ACC112 (cell line): ENCODE measurements around the gene FANK1.
A peak's percentile ranks its signal among the peaks of the same experiment; 100 is the strongest.

Source experiments
- H2AFZ ChIP-seq: fragments of 200-600 bp; sonication (generic); one replicate; pipeline ENCODE4 v1.6.0; 2017; ENCODE audit warnings: antibody characterized with exemption, low read length; ENCODE audit not compliant: unreplicated experiment
- H3K27ac ChIP-seq: fragments of 200-600 bp; sonication (generic); 2 replicates; pipeline ENCODE4 v1.5.1; 2014; ENCODE audit warnings: low read depth, mild to moderate bottlenecking, antibody characterized with exemption, low read length, moderate library complexity
- H3K27me3 ChIP-seq: fragments of 200-600 bp; sonication (generic); 2 replicates; pipeline ENCODE4 v1.6.1; 2014; ENCODE audit warnings: mild to moderate bottlenecking, antibody characterized with exemption, low read length, moderate library complexity, mixed read lengths; ENCODE audit not compliant: insufficient read depth
- H3K36me3 ChIP-seq: fragments of 200-600 bp; sonication (generic); 2 replicates; pipeline ENCODE4 v1.6.1; 2016; ENCODE audit warnings: mild to moderate bottlenecking, antibody characterized with exemption, low read length, moderate library complexity, mixed read lengths; ENCODE audit not compliant: insufficient read depth
- H3K4me1 ChIP-seq: fragments of 200-600 bp; sonication (generic); one replicate; pipeline ENCODE4 v1.6.1; 2016; ENCODE audit warnings: low read length, mixed read lengths; ENCODE audit not compliant: insufficient read depth, unreplicated experiment, control insufficient read depth
- H3K4me3 ChIP-seq: fragments of 200-600 bp; sonication (generic); 2 replicates; pipeline ENCODE4 v1.5.1; 2014; ENCODE audit warnings: mild to moderate bottlenecking, low read depth, low read length
- H3K79me2 ChIP-seq: fragments of 200-600 bp; sonication (generic); one replicate; pipeline ENCODE4 v1.6.0; 2016; ENCODE audit warnings: low read length; ENCODE audit not compliant: control insufficient read depth, unreplicated experiment, insufficient read depth

The FANK1 gene

DNA sequence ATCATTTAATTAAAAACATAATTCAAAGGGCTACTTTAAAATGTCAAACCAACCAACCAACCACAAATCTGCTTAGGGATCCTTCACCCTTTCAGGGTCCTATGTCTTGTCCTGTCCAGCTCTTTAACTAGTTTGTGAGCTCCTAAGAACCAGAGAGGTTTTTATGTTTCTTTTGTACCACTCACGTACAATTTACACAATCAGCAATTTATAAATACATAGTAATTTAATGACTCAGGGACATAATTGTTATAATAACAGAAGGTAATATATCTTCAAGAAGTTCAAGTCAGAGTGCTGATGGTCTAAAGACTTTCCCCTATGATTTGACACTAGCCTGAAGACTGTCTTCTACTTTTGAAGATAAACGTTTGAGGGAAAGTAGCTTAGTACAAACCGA, 31.2 kb upstream of the FANK1 start:
- Histone ChIP-seq H3K27ac (no peak overlapping the region), H3K27me3 (no peaks in the 10 kb centered on the region), H3K4me3 (no peak overlapping the region)

DNA sequence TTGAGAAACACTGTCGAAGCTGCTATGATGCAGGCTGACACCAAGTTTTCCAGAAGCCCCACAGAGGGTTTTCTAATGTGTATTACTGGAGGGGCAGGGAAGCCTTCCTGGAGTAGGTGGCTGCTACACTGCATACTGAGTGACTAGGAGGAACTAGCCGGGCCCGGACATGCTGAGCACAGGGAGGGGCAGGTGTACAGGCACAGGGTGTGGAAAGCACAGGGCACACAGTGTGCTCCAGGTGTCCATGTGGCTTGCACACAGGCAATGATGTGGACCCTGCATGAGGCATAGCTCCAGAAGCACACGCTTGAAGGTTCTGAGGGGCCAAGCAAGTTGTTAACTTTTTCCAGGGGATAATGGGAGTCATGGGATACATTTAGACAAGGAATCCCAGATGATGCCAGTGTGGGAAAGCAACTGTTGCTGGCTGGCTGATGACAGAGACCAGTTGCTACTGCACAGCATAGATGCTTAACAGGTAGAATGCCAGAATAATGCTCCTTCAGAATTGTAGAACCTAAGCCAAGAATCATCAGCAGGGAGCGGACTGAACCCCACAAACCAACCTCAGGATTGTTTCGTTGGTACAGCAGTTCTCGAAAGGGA, 29.8 kb upstream of the FANK1 start:
- no peaks in the 10 kb centered on the region for H3K79me2 ChIP-seq
- no peaks in the 10 kb centered on the region for H3K4me1 ChIP-seq
- peaks cover 3% of the 10 kb centered on the region; the same call in 1 of the 2 replicates for H3K36me3 ChIP-seq
- H2AFZ ChIP-seq: no peak overlapping the region
- H3K27ac ChIP-seq: no peak overlapping the region
- no peak overlapping the region for H3K4me3 ChIP-seq
- no peaks in the 10 kb centered on the region for H3K27me3 ChIP-seq

More for the DNA sequence above, 31.2 kb upstream of the FANK1 start:
- H3K4me1 ChIP-seq: no peaks in the 10 kb centered on the region
- peaks cover 3% of the 10 kb centered on the region; the same call in 1 of the 2 replicates for H3K36me3 ChIP-seq
- no peaks in the 10 kb centered on the region for H3K79me2 ChIP-seq
- H2AFZ ChIP-seq: no peak overlapping the region

DNA sequence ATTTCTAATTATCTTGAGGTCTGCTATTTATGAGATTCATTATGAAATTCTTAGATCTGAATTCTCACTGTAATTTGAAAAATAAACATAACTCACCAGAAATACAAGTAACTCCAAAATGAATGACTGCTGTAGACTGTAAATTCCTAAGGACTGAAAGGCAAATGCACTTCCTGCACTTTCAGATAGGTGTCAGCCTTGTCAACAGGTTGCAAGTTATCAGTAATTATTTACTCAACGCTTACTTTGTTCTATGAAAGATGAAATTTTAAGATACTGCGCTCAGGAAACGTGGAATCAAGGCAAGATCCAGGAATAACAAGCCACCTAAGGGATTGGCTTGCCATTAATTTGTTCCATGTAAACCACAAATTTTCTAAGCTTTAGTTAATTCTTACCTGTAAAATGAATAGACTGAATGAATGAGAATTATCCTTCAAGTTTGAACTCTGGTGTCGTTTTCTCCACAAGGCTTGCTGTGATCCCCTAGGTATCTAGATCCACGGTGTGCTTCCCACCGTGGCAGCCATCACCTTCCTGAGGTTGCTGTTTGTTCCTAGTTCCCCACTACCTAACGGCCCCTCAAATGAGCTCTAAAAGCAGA, 27.9 kb upstream of the FANK1 start:
- H3K27me3 ChIP-seq: no peaks in the 10 kb centered on the region

DNA sequence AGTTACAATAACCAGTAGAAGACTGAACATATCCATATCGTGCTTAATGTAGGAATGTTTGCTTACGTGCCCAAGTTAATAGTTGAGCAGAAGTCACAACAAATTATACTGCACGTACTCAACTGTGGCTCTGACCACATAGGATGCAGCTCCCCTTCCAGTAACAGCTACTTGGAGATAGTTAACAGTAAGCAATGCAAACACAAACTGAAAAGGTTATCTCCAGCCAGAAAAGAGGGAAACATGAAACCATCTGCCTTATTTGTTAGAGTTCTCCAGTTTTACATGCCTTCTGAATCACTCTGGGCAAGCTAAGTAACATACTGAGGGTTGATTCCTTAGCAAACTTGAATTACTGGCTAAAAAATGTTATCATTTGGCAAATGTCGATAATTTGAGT, 25.0 kb upstream of the FANK1 start:
- peaks cover 11% of the 10 kb centered on the region for H3K36me3 ChIP-seq
- H3K79me2 ChIP-seq: no peaks in the 10 kb centered on the region
- no peak overlapping the region for H2AFZ ChIP-seq
- H3K4me1 ChIP-seq: no peaks in the 10 kb centered on the region
- H3K4me3 ChIP-seq: no peak overlapping the region
- no peak overlapping the region for H3K27ac ChIP-seq
- H3K27me3 ChIP-seq: no peaks in the 10 kb centered on the region

More for the DNA sequence above, 27.9 kb upstream of the FANK1 start:
- Histone ChIP-seq H3K79me2 (no peaks in the 10 kb centered on the region), H3K27ac (no peak overlapping the region), H3K4me3 (no peak overlapping the region), H3K4me1 (no peaks in the 10 kb centered on the region), H3K36me3 (peaks cover 3% of the 10 kb centered on the region; the same call in 1 of the 2 replicates), H2AFZ (no peak overlapping the region)

DNA sequence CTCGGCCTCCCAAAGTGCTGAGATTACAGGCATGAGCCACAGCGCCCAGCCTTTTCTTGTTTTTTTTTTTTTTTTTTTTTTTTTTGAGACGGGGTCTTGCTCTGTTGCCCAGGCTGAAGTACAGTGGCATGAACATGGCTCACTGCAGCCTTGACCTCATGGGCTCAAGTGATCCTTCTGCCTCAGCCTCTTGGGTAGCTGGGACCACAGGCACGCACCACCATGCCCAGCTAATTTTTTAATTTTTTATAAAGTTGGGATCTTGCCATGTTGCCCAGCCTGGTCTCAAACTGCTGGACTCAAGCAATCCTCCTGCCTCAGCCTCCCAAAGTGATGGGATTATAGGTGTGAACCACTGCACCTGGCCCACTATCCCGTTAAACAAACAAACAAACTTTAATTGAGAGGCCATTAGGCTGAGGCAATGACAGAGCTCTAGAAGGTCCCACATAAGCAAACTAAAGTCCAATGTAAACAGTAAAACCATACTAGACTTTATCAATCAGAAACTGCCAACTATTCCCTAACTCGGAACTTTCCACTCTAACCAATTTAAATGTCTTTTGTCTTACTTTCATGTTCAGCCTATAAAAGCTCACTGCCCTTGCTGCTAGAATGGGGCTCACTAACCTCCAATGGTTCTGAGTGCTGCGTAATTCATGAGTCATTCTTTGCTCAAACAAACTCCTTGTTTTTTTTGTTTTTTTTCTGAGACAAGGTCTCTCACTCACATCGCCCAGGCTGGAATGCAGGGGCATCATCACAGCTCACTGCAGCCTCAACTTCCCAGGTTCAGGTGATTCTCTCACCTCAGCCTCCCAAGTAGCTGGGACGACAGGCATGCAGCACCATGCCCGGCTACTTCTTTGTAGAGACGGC, 17.2 kb upstream of the FANK1 start:
- no peak overlapping the region for H2AFZ ChIP-seq
- peaks cover 4% of the 10 kb centered on the region for H3K4me1 ChIP-seq
- no peaks in the 10 kb centered on the region for H3K27me3 ChIP-seq
- no peak overlapping the region for H3K4me3 ChIP-seq
- H3K36me3 ChIP-seq: peaks cover 23% of the 10 kb centered on the region
- peaks cover 4% of the 10 kb centered on the region for H3K79me2 ChIP-seq
- peak overlapping the region; percentile 57 for H3K27ac ChIP-seq

DNA sequence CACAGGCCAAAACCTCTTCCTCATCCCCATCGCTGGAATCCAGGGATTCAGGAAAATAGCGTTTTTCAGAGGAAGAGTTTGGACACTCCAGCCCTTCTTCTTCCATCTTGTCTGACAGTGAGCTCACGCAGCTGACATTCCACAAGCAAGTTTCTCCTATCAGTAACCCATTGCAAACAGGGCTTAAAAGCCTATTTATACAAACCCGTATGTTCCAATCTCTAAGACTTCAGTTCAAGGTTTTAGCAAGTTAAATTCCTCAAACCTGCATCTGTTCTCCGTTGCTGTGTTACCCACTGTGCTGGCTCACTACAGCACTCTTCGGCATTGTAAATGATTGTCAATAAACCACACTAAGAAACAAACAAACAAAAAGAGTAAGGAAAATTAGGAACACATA, 15.6 kb upstream of the FANK1 start:
- Histone ChIP-seq H3K27ac (no peak overlapping the region), H3K36me3 (peaks cover 27% of the 10 kb centered on the region), H2AFZ (no peak overlapping the region), H3K4me3 (no peak overlapping the region), H3K27me3 (no peaks in the 10 kb centered on the region), H3K79me2 (peaks cover 4% of the 10 kb centered on the region), H3K4me1 (peaks cover 4% of the 10 kb centered on the region)

DNA sequence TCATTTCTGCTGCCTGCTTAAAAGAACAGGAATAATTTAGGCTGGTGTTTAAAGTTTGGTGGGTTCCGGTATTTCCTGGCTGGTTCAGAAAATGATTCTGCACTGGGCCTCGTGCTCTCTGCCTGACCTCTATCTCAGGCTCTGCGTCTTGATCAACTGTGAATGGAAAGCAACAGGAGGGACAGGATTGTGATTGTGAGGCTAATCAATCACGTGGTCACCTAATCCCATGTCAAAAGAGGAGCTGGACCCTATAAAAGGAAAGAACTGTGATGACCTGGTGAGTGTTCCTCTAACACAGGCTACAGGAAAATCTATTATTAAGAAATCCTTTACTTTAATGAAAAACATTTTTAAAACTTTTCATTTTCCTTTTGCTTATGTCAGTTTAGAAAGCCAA, 15.2 kb upstream of the FANK1 start, which contains the start of gene DHX32:
TSS of gene DHX32 (minus strand) at position 101 of the 400 bp plus-strand sequence. CDS start 468 bp downstream, outside the sequence.
- no peak within 1 kb of the TSS for H3K27ac ChIP-seq
- H2AFZ ChIP-seq: no peak within 1 kb of the TSS
- H3K4me1 ChIP-seq: peaks cover 4% of the 10 kb centered on the region
- H3K79me2 ChIP-seq: peaks cover 4% of the 10 kb centered on the region
- peaks cover 22% of the 10 kb centered on the region for H3K36me3 ChIP-seq
- no peaks in the 10 kb centered on the region for H3K27me3 ChIP-seq
- H3K4me3 ChIP-seq: no peak within 1 kb of the TSS

DNA sequence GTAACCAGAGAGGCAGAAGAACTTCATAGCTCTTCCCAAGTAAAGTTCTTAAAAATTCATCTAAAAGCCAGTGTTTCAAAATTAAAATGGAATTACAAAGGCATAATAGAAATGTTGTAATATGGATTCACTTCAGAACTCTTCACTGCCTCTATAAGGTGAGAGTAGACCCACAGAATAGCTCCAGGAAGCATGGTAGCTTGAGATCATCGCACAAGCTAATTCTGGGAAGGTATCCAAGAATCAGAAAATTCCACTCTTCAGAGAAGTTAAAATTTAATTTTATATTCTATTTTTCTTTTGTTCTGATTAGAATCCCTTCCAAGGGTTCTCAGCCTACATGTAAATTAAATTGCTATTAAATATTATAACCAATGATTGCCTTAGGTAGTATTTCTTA, 13.8 kb upstream of the FANK1 start:
- no peaks in the 10 kb centered on the region for H3K27me3 ChIP-seq
- no peak overlapping the region for H2AFZ ChIP-seq
- H3K36me3 ChIP-seq: peaks cover 10% of the 10 kb centered on the region
- no peak overlapping the region for H3K27ac ChIP-seq
- H3K4me1 ChIP-seq: peaks cover 4% of the 10 kb centered on the region
- peaks cover 4% of the 10 kb centered on the region for H3K79me2 ChIP-seq
- no peak overlapping the region for H3K4me3 ChIP-seq

DNA sequence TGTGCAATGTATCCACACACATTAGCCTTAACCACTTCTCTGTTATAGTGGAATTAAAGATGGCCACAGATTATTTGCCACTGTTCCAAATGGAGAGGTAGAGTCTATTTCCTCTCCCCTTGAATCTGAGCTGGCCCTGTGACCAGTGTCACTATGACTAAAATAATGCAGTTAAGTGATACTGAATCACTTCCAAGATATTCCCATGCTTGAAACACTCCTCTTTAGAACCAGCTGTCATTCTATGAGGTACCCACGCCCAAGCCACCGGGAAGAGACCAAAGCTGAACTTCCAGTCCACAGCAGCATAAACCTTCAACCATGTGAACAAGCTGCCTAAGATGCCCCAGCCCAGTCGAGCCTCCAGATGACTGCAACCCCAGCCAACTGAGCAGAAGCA, 13.2 kb upstream of the FANK1 start:
- H3K27ac ChIP-seq: no peak overlapping the region
- H3K36me3 ChIP-seq: peaks cover 8% of the 10 kb centered on the region
- no peak overlapping the region for H3K4me3 ChIP-seq
- H3K27me3 ChIP-seq: no peaks in the 10 kb centered on the region
- H2AFZ ChIP-seq: no peak overlapping the region
- H3K79me2 ChIP-seq: peaks cover 2% of the 10 kb centered on the region
- peaks cover 4% of the 10 kb centered on the region for H3K4me1 ChIP-seq

DNA sequence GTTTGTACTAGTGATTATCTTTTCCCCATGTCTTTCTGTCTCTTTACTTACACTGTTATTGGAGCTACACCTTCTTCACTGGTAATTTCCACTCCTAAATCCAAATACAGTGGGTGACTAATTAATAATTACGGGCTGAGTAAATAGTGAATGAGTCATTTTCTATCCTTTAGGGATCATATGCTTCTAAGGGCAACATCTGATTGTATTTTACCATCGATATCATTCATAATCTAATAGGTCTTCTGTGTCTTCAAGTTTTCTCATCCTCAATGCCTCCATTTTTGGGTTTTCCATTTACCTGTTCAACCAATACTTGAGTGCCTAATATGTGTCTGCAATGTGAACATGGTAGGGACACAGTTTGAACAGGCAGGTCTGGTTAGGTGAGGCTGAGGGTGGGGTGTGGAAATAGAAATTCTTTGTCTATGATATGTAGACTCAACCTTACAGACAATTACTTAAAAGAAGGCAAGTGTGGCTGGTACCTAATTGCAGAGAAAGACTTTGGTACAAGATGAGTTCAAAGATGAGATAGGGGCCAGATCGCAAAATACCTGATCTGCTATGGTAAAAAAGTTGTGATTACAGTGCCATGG, 9.4 kb upstream of the FANK1 start:
- no peak overlapping the region for H3K4me3 ChIP-seq
- no peak overlapping the region for H2AFZ ChIP-seq
- H3K27ac ChIP-seq: no peak overlapping the region
- H3K36me3 ChIP-seq: peaks cover 5% of the 10 kb centered on the region; the same call in 1 of the 2 replicates
- H3K4me1 ChIP-seq: no peaks in the 10 kb centered on the region
- H3K27me3 ChIP-seq: no peaks in the 10 kb centered on the region
- peaks cover 8% of the 10 kb centered on the region for H3K79me2 ChIP-seq
